Esophagus muscularis mucosa (tissue), 3 donors: Measurements from ENCODE around the gene DAAM1.

Experiments
- CTCF ChIP-seq, 3 experiments: fragments of 200-600 bp in 2 of 3; fragments of 450-650 bp in 1 of 3; sonication (generic) in 2 of 3; IDR thresholded peaks; one replicate each; pipeline ENCODE4 v1.5.1; 2017 to 2019; ENCODE audit warnings: antibody characterized with exemption in 3 of 3, mild to moderate bottlenecking in 2 of 3, moderate library complexity in 1 of 3
- EP300 ChIP-seq: sonication (generic); formaldehyde crosslinking; IDR thresholded peaks from one replicate; pipeline ENCODE4 v1.6.1; 2017; ENCODE audit warnings: antibody characterized with exemption

DNA sequence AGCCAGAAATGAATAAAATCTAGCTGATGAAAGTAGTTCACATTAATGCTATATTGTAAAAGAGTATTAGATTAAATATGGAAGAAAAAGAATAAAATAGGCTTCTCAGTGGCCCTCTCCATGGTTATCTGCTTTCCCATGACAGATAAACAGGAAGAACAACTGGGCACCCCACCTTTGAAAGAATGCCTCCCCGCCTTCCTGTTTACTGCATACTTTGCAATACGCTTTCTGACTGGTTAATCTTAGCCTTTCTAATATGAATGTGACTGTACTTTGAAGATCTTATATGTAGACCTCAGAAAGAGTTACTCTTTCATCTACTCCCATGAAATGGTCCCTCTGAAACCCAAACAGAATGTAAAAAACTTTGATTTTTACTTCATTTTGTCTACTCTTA is 34.1 kb upstream of the DAAM1 start:
- TF ChIP-seq EP300 (no peak), CTCF (IDR thresholded peaks at IDR 0.05) (no peak)
